Esophagus squamous epithelium (tissue), 5 donors: ENCODE results near the gene CTNNA2. TPM values are rescaled to one million over a fixed set of nuclear protein-coding genes. Genes with fewer than 3 reads are reported as not detected.
"Not testable (repeated sequence)": the region's sequence is repeated elsewhere in the genome, so short reads cannot be mapped to it uniquely, and the experiment has no call there.

Experiments
- DNase-seq: peaks from one replicate; lab custom pipeline; 2025; lab: John Stamatoyannopoulos, UW
- H3K27ac ChIP-seq, 4 donors: fragments of 200-600 bp; sonication (generic); one replicate each; pipeline ENCODE4 v1.5.1; 2016 to 2019; ENCODE audit warnings: mild to moderate bottlenecking in 1 of 4
- H3K27me3 ChIP-seq, 4 donors: fragments of 200-600 bp; sonication (generic); 1 replicate in 3 of 4; 2 replicates in 1 of 4; pipeline versions ENCODE4 v1.5.1 to v1.6.0; 2017 to 2021; ENCODE audit warnings: antibody characterized with exemption in 1 of 4
- H3K36me3 ChIP-seq, 3 donors: fragments of 200-600 bp; sonication (generic); one replicate each; pipeline ENCODE4 v1.5.1; 2016 to 2019
- H3K4me1 ChIP-seq, 3 donors: fragments of 200-600 bp; sonication (generic); one replicate each; pipeline ENCODE4 v1.5.1; 2017 to 2019
- H3K4me3 ChIP-seq, 4 donors: fragments of 200-600 bp; sonication (generic); 1 replicate in 3 of 4; 2 replicates in 1 of 4; pipeline ENCODE4 v1.5.1; 2016 to 2019; ENCODE audit warnings: mild to moderate bottlenecking in 2 of 4, moderate library complexity in 1 of 4
- H3K9me3 ChIP-seq, 3 donors: fragments of 200-600 bp; sonication (generic); one replicate each; pipeline ENCODE4 v1.5.1; 2016 to 2019
- CTCF ChIP-seq, 6 experiments: fragments of 450-650 bp in 4 of 6; fragments of 200-600 bp in 2 of 6; sonication (generic) in 2 of 6; IDR thresholded peaks; one replicate each; pipeline ENCODE4 v1.5.1; 2016 to 2019; ENCODE audit warnings: antibody characterized with exemption in 6 of 6, mild to moderate bottlenecking in 4 of 6, moderate library complexity in 4 of 6
- POLR2A ChIP-seq, 4 donors: fragments of 450-650 bp; IDR thresholded peaks; one replicate each; pipeline ENCODE4 v1.6.1; 2017; ENCODE audit warnings: antibody characterized with exemption in 4 of 4, mild to moderate bottlenecking in 4 of 4, moderate library complexity in 3 of 4
- WGBS, 2 donors: methylation state at CpG; one replicate each; pipeline ENCODE4 v1.1.5; 2018; 5-methylcytosine and 5-hydroxymethylcytosine counted together
- intact Hi-C: fragments of 100-400 bp; cut with DNase I; formaldehyde crosslinking; loops from one replicate; pipeline ENCODE4 v1.15.0; 2022
- total RNA-seq, 4 donors: library from RNA; depleted of rRNA; stranded (reverse); fragments of >200 nt; gene quantifications; one replicate each; pipeline ENCODE4 v1.1.0, GENCODE V29; 2016
- donor health status: DM: yes; HTN: yes; CAD: no.

CTNNA2 gene
- total RNA-seq, 4 donors from 2014 or later = not detected

- DNase-seq = no peak
- no peaks in the 10 kb centered on the region for H3K36me3 ChIP-seq
- no peaks in the 10 kb centered on the region for H3K9me3 ChIP-seq
- WGBS, 2 donors = 55 to 60% methylated on average over 4 of the region's 4 CpGs
- H3K27ac ChIP-seq = no peak overlapping the region
- H3K27me3 ChIP-seq = no peaks in the 10 kb centered on the region
- H3K4me1 ChIP-seq = no peaks in the 10 kb centered on the region
- intact Hi-C loops = no loop called here
- no peak for TF ChIP-seq CTCF (IDR thresholded peaks at IDR 0.05)
- TF ChIP-seq POLR2A (IDR thresholded peaks at IDR 0.05) = no peak
- no peak overlapping the region for H3K4me3 ChIP-seq
These were observed 578.4 kb downstream of the CTNNA2 start for GRCh38 chr2:80091237-80091636.

GRCh38 chr2:80092474-80092873 is 579.6 kb downstream of the CTNNA2 start:
- Histone ChIP-seq H3K36me3 (no peaks in the 10 kb centered on the region), H3K27me3 (no peaks in the 10 kb centered on the region), H3K27ac (no peak overlapping the region), H3K4me1 (no peaks in the 10 kb centered on the region), H3K4me3 (no peak overlapping the region), H3K9me3 (no peaks in the 10 kb centered on the region)
- no peak for TF ChIP-seq POLR2A (IDR thresholded peaks at IDR 0.05)
- no peak for TF ChIP-seq CTCF (IDR thresholded peaks at IDR 0.05)
- DNase-seq = no peak
- intact Hi-C loops = no loop called here

- DNase-seq, intact Hi-C loops: not testable (repeated sequence)
These were observed 585.7 kb downstream of the CTNNA2 start for GRCh38 chr2:80098503-80098902.

GRCh38 chr2:80102026-80102425 is 589.2 kb downstream of the CTNNA2 start:
- Histone ChIP-seq H3K9me3 (no peaks in the 10 kb centered on the region), H3K36me3 (no peaks in the 10 kb centered on the region), H3K4me1 (no peaks in the 10 kb centered on the region), H3K27ac (no peak overlapping the region), H3K4me3 (no peak overlapping the region), H3K27me3 (no peaks in the 10 kb centered on the region)
- TF ChIP-seq CTCF (IDR thresholded peaks at IDR 0.05) = no peak
- no peak for TF ChIP-seq POLR2A (IDR thresholded peaks at IDR 0.05)
- no peak for DNase-seq
- intact Hi-C loops = no loop called here
- WGBS, 2 donors = 58 to 73% methylated on average over 1 of the region's 1 CpG

More at GRCh38 chr2:80098503-80098902, 585.7 kb downstream of the CTNNA2 start:
- WGBS, 2 donors = 76 to 100% methylated on average over 2 to 5 of the region's 12 CpGs
- H3K27ac ChIP-seq, H3K9me3 ChIP-seq, H3K4me1 ChIP-seq, H3K36me3 ChIP-seq, H3K27me3 ChIP-seq, H3K4me3 ChIP-seq: not testable (repeated sequence)

- WGBS, 2 donors = 42 to 69% methylated on average over 7 of the region's 7 CpGs
- Histone ChIP-seq H3K27ac (no peak overlapping the region), H3K4me1 (no peaks in the 10 kb centered on the region), H3K9me3 (no peaks in the 10 kb centered on the region), H3K36me3 (no peaks in the 10 kb centered on the region), H3K27me3 (no peaks in the 10 kb centered on the region), H3K4me3 (no peak overlapping the region)
- DNase-seq = no peak
- intact Hi-C loops = no loop called here
- TF ChIP-seq CTCF (IDR thresholded peaks at IDR 0.05) (no peak), POLR2A (IDR thresholded peaks at IDR 0.05) (no peak)
These were observed 592.3 kb downstream of the CTNNA2 start for GRCh38 chr2:80105015-80105640.

GRCh38 chr2:80111185-80111584 is 598.3 kb downstream of the CTNNA2 start:
- no peak for DNase-seq
- no peak overlapping the region for H3K27ac ChIP-seq

More at GRCh38 chr2:80111185-80111584, 598.3 kb downstream of the CTNNA2 start:
- Histone ChIP-seq H3K9me3 (no peaks in the 10 kb centered on the region), H3K27me3 (no peaks in the 10 kb centered on the region), H3K4me1 (no peaks in the 10 kb centered on the region), H3K4me3 (no peak overlapping the region), H3K36me3 (no peaks in the 10 kb centered on the region)
- no peak for TF ChIP-seq CTCF (IDR thresholded peaks at IDR 0.05)
- no peak for TF ChIP-seq POLR2A (IDR thresholded peaks at IDR 0.05)
- intact Hi-C loops = no loop called here
